ENCODE measurements around the gene UBA6.

GRCh38 chr4:67668315-67668714 lies 32.6 kb downstream of the UBA6 start:
- TF ChIP-seq, protein P1, sequence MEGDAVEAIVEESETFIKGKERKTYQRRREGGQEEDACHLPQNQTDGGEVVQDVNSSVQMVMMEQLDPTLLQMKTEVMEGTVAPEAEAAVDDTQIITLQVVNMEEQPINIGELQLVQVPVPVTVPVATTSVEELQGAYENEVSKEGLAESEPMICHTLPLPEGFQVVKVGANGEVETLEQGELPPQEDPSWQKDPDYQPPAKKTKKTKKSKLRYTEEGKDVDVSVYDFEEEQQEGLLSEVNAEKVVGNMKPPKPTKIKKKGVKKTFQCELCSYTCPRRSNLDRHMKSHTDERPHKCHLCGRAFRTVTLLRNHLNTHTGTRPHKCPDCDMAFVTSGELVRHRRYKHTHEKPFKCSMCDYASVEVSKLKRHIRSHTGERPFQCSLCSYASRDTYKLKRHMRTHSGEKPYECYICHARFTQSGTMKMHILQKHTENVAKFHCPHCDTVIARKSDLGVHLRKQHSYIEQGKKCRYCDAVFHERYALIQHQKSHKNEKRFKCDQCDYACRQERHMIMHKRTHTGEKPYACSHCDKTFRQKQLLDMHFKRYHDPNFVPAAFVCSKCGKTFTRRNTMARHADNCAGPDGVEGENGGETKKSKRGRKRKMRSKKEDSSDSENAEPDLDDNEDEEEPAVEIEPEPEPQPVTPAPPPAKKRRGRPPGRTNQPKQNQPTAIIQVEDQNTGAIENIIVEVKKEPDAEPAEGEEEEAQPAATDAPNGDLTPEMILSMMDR (IDR thresholded peaks at IDR 0.05): no peak
- no peak for TF ChIP-seq REST (IDR thresholded peaks at IDR 0.05; ENCODE audit: insufficient read depth in 1 of 2, low read depth in 2 of 2, low read length in 1 of 2)
- TF ChIP-seq TCF7L2 (IDR thresholded peaks at IDR 0.05; ENCODE audit: low read depth, low read length): no peak
- TF ChIP-seq SIN3A (IDR thresholded peaks at IDR 0.05; ENCODE audit: borderline replicate concordance, insufficient read depth, low read depth, low read length): no peak
